Measurements from ENCODE around the gene POLR2H.

- no peak for TF ChIP-seq CTCF (IDR thresholded peaks at IDR 0.05)
- TF ChIP-seq POLR2AphosphoS5 (IDR thresholded peaks at IDR 0.05; ENCODE audit: insufficient read depth in 1 of 2, low read depth in 1 of 2): no peak
- no peak for TF ChIP-seq POLR2A (IDR thresholded peaks at IDR 0.05)
These were observed 14.0 kb upstream of the POLR2H start for GRCh38 chr3:184347321-184348056.

All from vagina (tissue), 2 donors.